ENCODE data around the gene COL5A1. TPM values are rescaled to one million over a fixed set of nuclear protein-coding genes. Genes with fewer than 3 reads are reported as not detected.

COL5A1 gene
- total RNA-seq, 1 donor from 2014 or later: 13.9 TPM

- H3K27me3 ChIP-seq (ENCODE audit: low read depth): no peaks in the 10 kb centered on the region
- no peak for DNase-seq
- intact Hi-C loops (cut with micrococcal nuclease): no loop called here
- H3K4me1 ChIP-seq: peaks cover 9% of the 10 kb centered on the region
- no peak overlapping the region for H3K4me3 ChIP-seq
- H3K27ac ChIP-seq (replicated peaks): no peak overlapping the region
- TF ChIP-seq, protein P1, sequence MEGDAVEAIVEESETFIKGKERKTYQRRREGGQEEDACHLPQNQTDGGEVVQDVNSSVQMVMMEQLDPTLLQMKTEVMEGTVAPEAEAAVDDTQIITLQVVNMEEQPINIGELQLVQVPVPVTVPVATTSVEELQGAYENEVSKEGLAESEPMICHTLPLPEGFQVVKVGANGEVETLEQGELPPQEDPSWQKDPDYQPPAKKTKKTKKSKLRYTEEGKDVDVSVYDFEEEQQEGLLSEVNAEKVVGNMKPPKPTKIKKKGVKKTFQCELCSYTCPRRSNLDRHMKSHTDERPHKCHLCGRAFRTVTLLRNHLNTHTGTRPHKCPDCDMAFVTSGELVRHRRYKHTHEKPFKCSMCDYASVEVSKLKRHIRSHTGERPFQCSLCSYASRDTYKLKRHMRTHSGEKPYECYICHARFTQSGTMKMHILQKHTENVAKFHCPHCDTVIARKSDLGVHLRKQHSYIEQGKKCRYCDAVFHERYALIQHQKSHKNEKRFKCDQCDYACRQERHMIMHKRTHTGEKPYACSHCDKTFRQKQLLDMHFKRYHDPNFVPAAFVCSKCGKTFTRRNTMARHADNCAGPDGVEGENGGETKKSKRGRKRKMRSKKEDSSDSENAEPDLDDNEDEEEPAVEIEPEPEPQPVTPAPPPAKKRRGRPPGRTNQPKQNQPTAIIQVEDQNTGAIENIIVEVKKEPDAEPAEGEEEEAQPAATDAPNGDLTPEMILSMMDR (IDR thresholded peaks at IDR 0.05; ENCODE audit: borderline replicate concordance): no peak
- peaks cover 11% of the 10 kb centered on the region for H3K36me3 ChIP-seq
- H3K9me3 ChIP-seq (replicated peaks): no peaks in the 10 kb centered on the region
These were observed 199.7 kb downstream of the COL5A1 start for GRCh38 chr9:134841180-134841904.

- H3K27me3 ChIP-seq (ENCODE audit: low read depth): no peaks in the 10 kb centered on the region
- DNase-seq: no peak
- H3K36me3 ChIP-seq: peaks cover 11% of the 10 kb centered on the region
- no peaks in the 10 kb centered on the region for H3K9me3 ChIP-seq (replicated peaks)
- H3K4me3 ChIP-seq: no peak overlapping the region
- H3K4me1 ChIP-seq: peaks cover 9% of the 10 kb centered on the region
- no peak overlapping the region for H3K27ac ChIP-seq (replicated peaks)
- TF ChIP-seq, protein P1 (IDR thresholded peaks at IDR 0.05; ENCODE audit: borderline replicate concordance): no peak
- intact Hi-C loops (cut with micrococcal nuclease): no loop called here
These were observed 200.7 kb downstream of the COL5A1 start for GRCh38 chr9:134842321-134842720.

DNA sequence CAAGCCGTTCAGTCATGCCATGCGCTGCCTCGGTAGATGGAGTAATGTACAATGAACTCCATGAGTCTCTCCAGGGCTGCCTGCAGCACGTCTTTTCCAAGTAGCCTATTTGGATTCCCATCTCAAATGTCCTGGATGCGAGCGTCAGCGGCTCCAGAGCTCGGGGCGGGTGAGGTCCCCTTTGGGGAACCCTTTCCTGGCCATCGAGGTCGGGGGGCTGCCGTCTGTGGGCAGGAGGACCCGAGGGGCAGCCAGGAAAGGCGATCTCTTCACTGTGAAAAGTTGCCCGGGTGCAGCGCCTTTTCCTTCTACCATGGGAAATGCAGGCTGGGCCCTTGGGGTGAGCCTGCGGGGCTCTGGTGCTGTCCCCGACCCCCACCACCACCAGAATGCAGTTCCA lies 202.1 kb downstream of the COL5A1 start:
- H3K4me3 ChIP-seq: no peak overlapping the region
- no peak overlapping the region for H3K27ac ChIP-seq (replicated peaks)
- H3K4me1 ChIP-seq: peaks cover 9% of the 10 kb centered on the region
- intact Hi-C loops (cut with micrococcal nuclease): no loop called here
- no peaks in the 10 kb centered on the region for H3K27me3 ChIP-seq (ENCODE audit: low read depth)
- peaks cover 11% of the 10 kb centered on the region for H3K36me3 ChIP-seq
- no peak for DNase-seq
- TF ChIP-seq, protein P1 (IDR thresholded peaks at IDR 0.05; ENCODE audit: borderline replicate concordance): no peak
- H3K9me3 ChIP-seq (replicated peaks): no peaks in the 10 kb centered on the region

- no peaks in the 10 kb centered on the region for H3K9me3 ChIP-seq (replicated peaks)
- intact Hi-C loops (cut with micrococcal nuclease): no loop called here
- peaks cover 9% of the 10 kb centered on the region for H3K4me1 ChIP-seq
- no peaks in the 10 kb centered on the region for H3K27me3 ChIP-seq (ENCODE audit: low read depth)
- H3K4me3 ChIP-seq: no peak overlapping the region
- no peak for DNase-seq
- no peak overlapping the region for H3K27ac ChIP-seq (replicated peaks)
- H3K36me3 ChIP-seq: peaks cover 7% of the 10 kb centered on the region
- TF ChIP-seq, protein P1 (IDR thresholded peaks at IDR 0.05; ENCODE audit: borderline replicate concordance): no peak
These were observed 203.2 kb downstream of the COL5A1 start for GRCh38 chr9:134844821-134845220.

DNA sequence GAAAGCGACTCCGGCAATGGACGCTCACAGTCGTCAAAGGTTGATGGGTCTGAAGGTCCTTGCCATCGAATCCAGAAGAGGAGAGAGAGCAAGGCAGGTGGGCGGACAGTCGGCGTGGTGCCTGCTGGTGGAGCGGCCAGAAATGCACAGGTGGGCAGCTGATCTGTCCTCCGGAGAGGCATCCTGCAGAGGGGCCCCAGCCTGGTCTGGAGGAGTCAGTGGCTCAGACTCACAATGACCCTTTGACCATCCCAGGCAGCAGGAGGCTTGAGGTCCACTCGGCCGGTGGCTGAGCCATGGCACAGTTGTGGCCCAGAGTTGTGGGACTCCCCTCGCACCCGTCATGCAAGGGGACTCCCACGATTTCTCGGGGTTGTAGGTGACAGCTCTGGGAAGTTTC lies 204.6 kb downstream of the COL5A1 start:
- Histone ChIP-seq H3K27me3 (ENCODE audit: low read depth) (no peaks in the 10 kb centered on the region), H3K9me3 (replicated peaks) (no peaks in the 10 kb centered on the region), H3K27ac (replicated peaks) (no peak overlapping the region), H3K4me1 (peaks cover 9% of the 10 kb centered on the region), H3K4me3 (no peak overlapping the region), H3K36me3 (peaks cover 7% of the 10 kb centered on the region)
- intact Hi-C loops (cut with micrococcal nuclease): no loop called here
- DNase-seq: no peak
- TF ChIP-seq, protein P1 (IDR thresholded peaks at IDR 0.05; ENCODE audit: borderline replicate concordance): no peak
